ENCODE data around the gene RASIP1. TPM values are rescaled to one million over a fixed set of nuclear protein-coding genes. Genes with fewer than 3 reads are reported as not detected.
A peak's percentile ranks its signal among the peaks of the same experiment; 100 is the strongest.
"Not testable (repeated sequence)": the region's sequence is repeated elsewhere in the genome, so short reads cannot be mapped to it uniquely, and the experiment has no call there.

Gene RASIP1
- total RNA-seq, 1 donor: 0.10 TPM

DNA sequence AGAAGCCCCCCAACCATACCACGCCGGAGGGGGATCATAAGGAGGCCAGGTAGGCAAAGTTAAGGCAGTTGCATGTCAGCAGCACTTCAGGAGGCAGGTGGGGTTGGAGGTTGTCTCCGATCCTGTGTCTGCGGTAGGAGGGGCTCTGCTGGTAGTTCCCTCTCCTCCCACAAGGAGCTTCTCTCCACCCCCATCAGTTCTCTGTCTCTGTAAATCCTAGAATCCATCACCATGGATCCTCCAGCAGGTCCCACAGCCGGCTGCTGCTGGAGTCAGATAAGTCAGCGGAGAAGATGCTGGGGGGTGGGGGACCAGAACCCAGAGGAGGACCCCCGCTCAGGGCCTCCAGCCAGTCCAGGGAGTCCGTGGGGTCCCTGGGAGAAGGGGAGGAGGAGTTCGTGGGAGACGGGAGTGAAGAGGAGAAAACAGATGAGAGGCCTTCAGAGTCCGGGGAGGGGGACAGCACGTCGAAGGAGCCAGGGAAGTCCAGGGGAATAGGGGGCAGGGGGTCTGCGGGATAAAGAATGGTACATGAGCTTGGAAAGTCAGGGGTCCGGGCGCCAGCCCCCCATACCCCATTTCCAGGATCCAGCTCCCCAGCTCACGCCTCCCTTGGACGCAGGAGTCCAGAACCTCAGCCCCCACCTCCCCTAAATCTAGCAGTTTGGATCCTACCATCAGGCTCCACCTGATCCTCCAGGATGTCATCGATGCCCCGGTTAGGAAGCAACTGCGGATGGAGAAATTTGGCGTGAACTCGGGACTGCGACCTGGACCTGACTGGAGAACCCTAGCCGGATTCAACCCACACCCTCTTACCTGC is 27.2 kb downstream of the RASIP1 start:
- H3K27me3 ChIP-seq (ENCODE audit: insufficient read depth, low read length): no peaks in the 10 kb centered on the region
- no peaks in the 10 kb centered on the region for H3K9me3 ChIP-seq (ENCODE audit: low read depth, low read length)
- peak overlapping the region; percentile 53 for H3K4me3 ChIP-seq (ENCODE audit: low read length)
- H3K4me1 ChIP-seq (ENCODE audit: insufficient read depth, low read length): peaks cover 18% of the 10 kb centered on the region

DNA sequence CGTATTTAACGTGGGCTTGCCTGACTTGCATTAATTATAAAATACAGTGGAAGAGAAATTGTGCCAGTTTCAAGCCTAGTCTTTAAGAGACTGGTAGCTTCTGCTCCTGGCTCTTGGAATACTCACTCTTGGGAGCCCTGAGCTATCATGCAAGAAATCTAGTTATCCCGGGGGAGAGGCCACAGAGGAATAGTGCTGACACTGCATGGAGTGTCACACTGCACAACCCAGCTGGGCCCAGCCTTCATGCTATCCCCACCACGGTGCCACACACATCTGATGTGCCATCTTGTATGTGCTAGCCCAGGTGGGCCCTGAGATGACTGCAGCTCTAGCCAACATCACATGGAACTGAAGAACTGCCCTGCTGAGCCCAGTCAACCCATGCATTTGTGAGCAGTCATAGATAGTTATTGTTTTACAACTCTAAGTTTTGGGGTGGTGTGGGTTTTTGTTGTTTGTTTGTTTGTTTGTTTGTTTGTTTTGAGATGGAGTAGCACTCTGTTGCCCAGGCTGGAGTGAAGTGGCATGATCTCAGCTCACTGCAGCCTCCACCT is 29.2 kb downstream of the RASIP1 start:
- Histone ChIP-seq H3K4me3 (ENCODE audit: low read length) (no peak overlapping the region), H3K9me3 (ENCODE audit: low read depth, low read length) (no peaks in the 10 kb centered on the region), H3K4me1 (ENCODE audit: insufficient read depth, low read length) (peaks cover 18% of the 10 kb centered on the region), H3K27me3 (ENCODE audit: insufficient read depth, low read length) (no peaks in the 10 kb centered on the region)

DNA sequence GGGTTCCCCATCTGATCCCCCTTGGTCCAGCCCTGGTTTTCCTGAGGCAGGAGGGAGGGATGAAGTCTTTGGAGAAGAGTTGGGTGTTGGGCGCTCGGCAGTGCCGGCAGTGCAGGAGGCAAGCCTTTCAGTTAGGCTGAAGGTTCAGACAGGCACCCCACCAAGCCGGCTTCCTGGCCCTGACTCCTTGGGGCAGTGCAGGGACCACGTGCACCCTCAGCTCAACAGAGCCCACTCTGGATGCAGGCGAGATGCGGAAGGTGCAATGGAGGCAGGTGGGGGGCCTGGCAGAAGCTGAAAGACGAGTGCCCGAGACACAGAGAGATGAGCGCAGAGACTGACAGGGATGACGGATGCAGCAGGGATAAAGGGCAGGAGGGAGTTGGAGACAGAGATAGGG is 31.9 kb downstream of the RASIP1 start:
- Histone ChIP-seq H3K9me3 (ENCODE audit: low read depth, low read length) (no peaks in the 10 kb centered on the region), H3K27me3 (ENCODE audit: insufficient read depth, low read length) (no peaks in the 10 kb centered on the region), H3K4me3 (ENCODE audit: low read length) (no peak overlapping the region), H3K4me1 (ENCODE audit: insufficient read depth, low read length) (peaks cover 6% of the 10 kb centered on the region)

DNA sequence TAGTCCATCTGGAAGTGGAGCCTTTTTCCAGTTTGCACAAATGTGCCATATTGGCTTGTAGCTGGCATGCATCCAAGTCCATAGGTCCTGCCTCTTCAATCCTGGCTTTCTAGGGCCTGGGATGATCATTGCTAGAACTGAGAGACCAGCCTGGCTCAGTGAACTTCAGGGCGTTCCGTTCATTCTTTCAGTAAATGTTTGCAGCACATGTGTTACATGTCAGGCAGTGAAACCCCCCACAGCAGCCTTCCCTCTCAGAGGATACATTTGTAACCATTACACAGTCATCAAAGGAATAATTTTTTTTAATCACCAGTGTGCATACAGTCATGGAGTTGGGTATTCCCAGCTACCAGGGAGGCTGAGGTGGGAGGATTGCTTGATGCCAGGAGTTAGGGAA is 35.0 kb downstream of the RASIP1 start:
- Histone ChIP-seq H3K27me3 (ENCODE audit: insufficient read depth, low read length) (no peaks in the 10 kb centered on the region), H3K9me3 (ENCODE audit: low read depth, low read length) (no peaks in the 10 kb centered on the region), H3K4me3 (ENCODE audit: low read length) (no peak overlapping the region), H3K4me1 (ENCODE audit: insufficient read depth, low read length) (no peaks in the 10 kb centered on the region)

DNA sequence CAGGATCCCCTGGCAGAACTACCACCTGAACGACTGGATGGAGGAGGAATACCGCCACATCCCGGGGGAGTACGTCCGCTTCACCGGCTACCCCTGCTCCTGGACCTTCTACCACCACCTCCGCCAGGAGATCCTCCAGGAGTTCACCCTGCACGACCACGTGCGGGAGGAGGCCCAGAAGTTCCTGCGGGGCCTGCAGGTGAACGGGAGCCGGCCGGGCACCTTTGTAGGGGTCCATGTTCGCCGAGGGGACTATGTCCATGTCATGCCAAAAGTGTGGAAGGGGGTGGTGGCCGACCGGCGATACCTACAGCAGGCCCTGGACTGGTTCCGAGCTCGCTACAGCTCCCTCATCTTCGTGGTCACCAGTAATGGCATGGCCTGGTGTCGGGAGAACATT is 37.1 kb downstream of the RASIP1 start:
- H3K27me3 ChIP-seq (ENCODE audit: insufficient read depth, low read length): no peaks in the 10 kb centered on the region
- no peaks in the 10 kb centered on the region for H3K4me1 ChIP-seq (ENCODE audit: insufficient read depth, low read length)
- H3K4me3 ChIP-seq (ENCODE audit: low read length): no peak overlapping the region
- no peaks in the 10 kb centered on the region for H3K9me3 ChIP-seq (ENCODE audit: low read depth, low read length)

DNA sequence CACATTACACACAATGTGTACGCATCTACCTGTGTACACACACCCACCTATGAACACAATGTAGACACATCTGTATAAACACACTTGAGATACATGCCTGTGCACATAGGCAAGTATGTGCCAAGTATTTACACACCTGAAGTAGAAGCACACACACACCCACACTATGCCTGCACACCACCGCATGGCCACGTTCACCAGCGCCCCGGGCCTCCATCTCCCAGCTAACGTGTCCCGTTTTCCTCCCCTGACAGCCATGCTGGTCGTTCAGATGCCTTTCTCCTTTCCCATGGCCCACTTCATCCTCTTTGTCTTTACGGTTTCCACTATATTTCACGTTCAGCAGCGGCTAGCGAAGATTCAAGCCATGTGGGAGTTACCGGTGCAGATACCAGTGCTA is 37.7 kb downstream of the RASIP1 start:
- H3K4me3 ChIP-seq (ENCODE audit: low read length): no peak overlapping the region
- H3K4me1 ChIP-seq (ENCODE audit: insufficient read depth, low read length): no peaks in the 10 kb centered on the region
- no peaks in the 10 kb centered on the region for H3K9me3 ChIP-seq (ENCODE audit: low read depth, low read length)
- H3K27me3 ChIP-seq (ENCODE audit: insufficient read depth, low read length): no peaks in the 10 kb centered on the region

DNA sequence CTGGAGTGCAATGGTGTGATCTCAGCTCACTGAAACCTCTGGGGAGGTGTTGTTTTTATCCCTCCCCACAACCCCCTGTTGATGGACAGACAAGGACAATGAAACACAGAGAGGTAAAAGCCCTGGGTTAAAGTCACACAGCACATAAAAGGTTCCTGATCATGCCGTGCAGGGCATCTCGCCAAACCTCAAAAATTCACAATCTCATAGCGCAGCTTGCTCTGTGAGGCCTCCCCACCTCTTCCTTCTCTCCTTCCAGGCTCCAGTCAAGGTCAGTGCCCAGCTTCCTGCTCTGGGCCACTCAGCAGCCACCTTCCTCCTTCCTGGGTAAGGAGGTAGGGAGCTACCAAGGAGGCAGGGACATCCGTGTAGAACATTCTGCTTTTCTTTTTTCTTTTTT is 42.4 kb downstream of the RASIP1 start:
- Histone ChIP-seq H3K27me3 (ENCODE audit: insufficient read depth, low read length) (peaks cover 14% of the 10 kb centered on the region), H3K4me1 (ENCODE audit: insufficient read depth, low read length) (peaks cover 7% of the 10 kb centered on the region), H3K4me3 (ENCODE audit: low read length) (no peak overlapping the region), H3K9me3 (ENCODE audit: low read depth, low read length) (no peaks in the 10 kb centered on the region)

GRCh38 chr19:48696353-48697010 is 43.9 kb downstream of the RASIP1 start:
- peaks cover 7% of the 10 kb centered on the region for H3K4me1 ChIP-seq (ENCODE audit: insufficient read depth, low read length)
- H3K27me3 ChIP-seq (ENCODE audit: insufficient read depth, low read length): peaks cover 14% of the 10 kb centered on the region
- H3K9me3 ChIP-seq (ENCODE audit: low read depth, low read length): no peaks in the 10 kb centered on the region
- H3K4me3 ChIP-seq (ENCODE audit: low read length): no peak overlapping the region

GRCh38 chr19:48695743-48696352 is 44.6 kb downstream of the RASIP1 start, which contains the start of gene FUT2:
Gene FUT2 (plus strand): TSS chr19:48695971. CDS start chr19:48702957, 6,986 bp downstream.
- Histone ChIP-seq H3K27me3 (ENCODE audit: insufficient read depth, low read length) (peaks cover 14% of the 10 kb centered on the region), H3K4me3 (ENCODE audit: low read length) (no peak within 1 kb of the TSS), H3K4me1 (ENCODE audit: insufficient read depth, low read length) (peaks cover 7% of the 10 kb centered on the region), H3K9me3 (ENCODE audit: low read depth, low read length) (no peaks in the 10 kb centered on the region)

DNA sequence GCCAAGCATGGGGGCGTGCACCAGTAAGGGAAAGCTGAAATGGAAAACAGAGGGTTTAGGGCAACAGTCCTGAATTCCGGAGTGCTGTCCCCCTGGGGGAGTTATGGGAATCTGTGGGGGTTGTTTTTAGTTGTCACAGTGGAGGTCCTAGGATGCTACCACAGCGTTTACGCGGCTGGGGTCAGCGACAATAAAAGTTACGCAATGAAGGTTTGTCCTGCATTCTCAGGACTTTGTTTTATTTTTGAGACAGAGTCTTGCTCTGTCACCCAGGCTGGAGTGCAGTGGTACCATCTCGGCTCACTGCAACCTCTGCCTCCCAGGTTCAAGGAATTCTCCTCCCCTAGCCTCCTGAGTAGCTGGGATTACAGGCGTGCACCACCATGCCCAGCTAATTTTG is 46.8 kb downstream of the RASIP1 start:
- H3K9me3 ChIP-seq (ENCODE audit: low read depth, low read length); H3K4me1 ChIP-seq (ENCODE audit: insufficient read depth, low read length); H3K4me3 ChIP-seq (ENCODE audit: low read length): not testable (repeated sequence)
- peaks cover 14% of the 10 kb centered on the region for H3K27me3 ChIP-seq (ENCODE audit: insufficient read depth, low read length)

GRCh38 chr19:48689449-48689848 is 51.0 kb downstream of the RASIP1 start:
- H3K4me3 ChIP-seq (ENCODE audit: low read length): no peak overlapping the region

GRCh38 chr19:48687776-48688175 is 52.6 kb downstream of the RASIP1 start:
- Histone ChIP-seq H3K9me3 (ENCODE audit: low read depth, low read length) (no peaks in the 10 kb centered on the region), H3K4me1 (ENCODE audit: insufficient read depth, low read length) (no peaks in the 10 kb centered on the region), H3K4me3 (ENCODE audit: low read length) (no peak overlapping the region), H3K27me3 (ENCODE audit: insufficient read depth, low read length) (no peaks in the 10 kb centered on the region)

More at GRCh38 chr19:48689449-48689848, 51.0 kb downstream of the RASIP1 start:
- Histone ChIP-seq H3K27me3 (ENCODE audit: insufficient read depth, low read length) (no peaks in the 10 kb centered on the region), H3K4me1 (ENCODE audit: insufficient read depth, low read length) (no peaks in the 10 kb centered on the region), H3K9me3 (ENCODE audit: low read depth, low read length) (no peaks in the 10 kb centered on the region)

- not testable (repeated sequence) for H3K4me1 ChIP-seq (ENCODE audit: insufficient read depth, low read length); H3K4me3 ChIP-seq (ENCODE audit: low read length); H3K9me3 ChIP-seq (ENCODE audit: low read depth, low read length); H3K27me3 ChIP-seq (ENCODE audit: insufficient read depth, low read length)
Observed at GRCh38 chr19:48686637-48687036, 53.8 kb downstream of the RASIP1 start.

- Histone ChIP-seq H3K9me3 (ENCODE audit: low read depth, low read length) (no peaks in the 10 kb centered on the region), H3K4me3 (ENCODE audit: low read length) (no peak overlapping the region), H3K27me3 (ENCODE audit: insufficient read depth, low read length) (no peaks in the 10 kb centered on the region), H3K4me1 (ENCODE audit: insufficient read depth, low read length) (no peaks in the 10 kb centered on the region)
Observed at GRCh38 chr19:48686088-48686487, 54.3 kb downstream of the RASIP1 start.

DNA sequence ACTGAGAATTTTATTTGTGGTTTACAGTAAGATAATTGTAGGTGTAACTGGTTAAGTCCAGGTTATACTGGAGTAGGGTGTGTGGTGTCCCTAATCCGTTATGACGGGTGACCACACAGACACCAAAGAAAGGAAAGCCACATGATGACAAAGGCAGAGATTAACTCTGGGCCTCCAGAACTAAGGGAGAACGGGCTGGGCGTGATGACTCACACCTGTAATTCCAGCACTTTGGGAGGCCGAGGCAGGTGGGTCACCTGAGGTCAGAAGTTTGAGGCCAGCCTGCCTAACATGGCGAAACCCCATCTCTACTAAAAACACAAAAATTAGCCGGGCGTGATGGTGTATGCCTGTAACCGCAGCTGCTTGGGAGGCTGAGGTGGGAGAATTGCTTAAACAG is 54.8 kb downstream of the RASIP1 start:
- no peaks in the 10 kb centered on the region for H3K9me3 ChIP-seq (ENCODE audit: low read depth, low read length)
- no peak overlapping the region for H3K4me3 ChIP-seq (ENCODE audit: low read length)
- no peaks in the 10 kb centered on the region for H3K27me3 ChIP-seq (ENCODE audit: insufficient read depth, low read length)
- H3K4me1 ChIP-seq (ENCODE audit: insufficient read depth, low read length): no peaks in the 10 kb centered on the region
